Tibial nerve (tissue), 4 donors: Measurements from ENCODE around the gene MSI1. TPM values are rescaled to one million over a fixed set of nuclear protein-coding genes. Genes with fewer than 3 reads are reported as not detected.
A peak's percentile ranks its signal among the peaks of the same experiment; 100 is the strongest.

Source experiments
- DNase-seq, 2 donors: peaks; one replicate each; pipeline ENCODE4 v3.0.0-alpha.2; 2019; ENCODE audit warnings: low spot score in 2 of 2
- H3K27ac ChIP-seq, 4 donors: fragments of 200-600 bp; sonication (generic) in 3 of 4; one replicate each; pipeline ENCODE4 v1.5.1; 2017 to 2019; ENCODE audit warnings: mild to moderate bottlenecking in 1 of 4
- H3K27me3 ChIP-seq, 2 donors: fragments of 200-600 bp; sonication (generic) in 1 of 2; one replicate each; pipeline versions ENCODE4 v1.5.1 to v1.6.0; 2017 to 2019
- H3K36me3 ChIP-seq, 3 donors: fragments of 200-600 bp; sonication (generic); one replicate each; pipeline ENCODE4 v1.5.1; 2018 to 2019
- H3K4me1 ChIP-seq, 4 donors: fragments of 200-600 bp; sonication (generic) in 3 of 4; one replicate each; pipeline ENCODE4 v1.5.1; 2017 to 2019
- H3K4me3 ChIP-seq, 4 donors: fragments of 200-600 bp; sonication (generic) in 3 of 4; one replicate each; pipeline ENCODE4 v1.5.1; 2017 to 2019; ENCODE audit warnings: mild to moderate bottlenecking in 1 of 4, moderate library complexity in 1 of 4
- H3K9me3 ChIP-seq, 4 donors: fragments of 200-600 bp; sonication (generic) in 3 of 4; one replicate each; pipeline ENCODE4 v1.5.1; 2017 to 2019
- CTCF ChIP-seq, 5 experiments: fragments of 200-600 bp in 3 of 5; fragments of 450-650 bp in 2 of 5; sonication (generic) in 3 of 5; IDR thresholded peaks; one replicate each; pipeline ENCODE4 v1.5.1; 2016 to 2019; ENCODE audit warnings: antibody characterized with exemption in 5 of 5, mild to moderate bottlenecking in 3 of 5, moderate library complexity in 2 of 5
- EP300 ChIP-seq, 2 donors: sonication (generic); formaldehyde crosslinking; IDR thresholded peaks; one replicate each; pipeline ENCODE4 v1.6.1; 2017; ENCODE audit warnings: antibody characterized with exemption in 2 of 2, mild to moderate bottlenecking in 1 of 2
- POLR2A ChIP-seq, 2 donors: fragments of 450-650 bp; IDR thresholded peaks; one replicate each; pipeline ENCODE4 v1.6.1; 2017; ENCODE audit warnings: antibody characterized with exemption in 2 of 2, mild to moderate bottlenecking in 2 of 2, moderate library complexity in 2 of 2
- WGBS, 2 donors: methylation state at CpG; one replicate each; pipeline ENCODE4 v1.1.5; 2018; 5-methylcytosine and 5-hydroxymethylcytosine counted together
- total RNA-seq, 4 donors: library from RNA; depleted of rRNA; stranded (reverse); fragments of >200 nt; gene quantifications; one replicate each; pipeline ENCODE4 v1.1.0, GENCODE V29; 2016

Gene MSI1
- total RNA-seq, 4 donors from 2014 or later: 0.22 to 1.2 (median 0.59) TPM; not detected in 1

- WGBS, 2 donors: 75 to 85% methylated on average over 7 of the region's 7 CpGs
- TF ChIP-seq CTCF (IDR thresholded peaks at IDR 0.05) (no peak), EP300 (IDR thresholded peaks at IDR 0.05) (no peak), POLR2A (IDR thresholded peaks at IDR 0.05) (no peak)
- peak overlapping the region in 3 of 4 donors; percentile 10 to 68 (median 35) for H3K27ac ChIP-seq
Measured at GRCh38 chr12:120366341-120366705, 2.6 kb downstream of the MSI1 start.

GRCh38 chr12:120365675-120366340 is 3.2 kb downstream of the MSI1 start:
- Histone ChIP-seq H3K36me3 (no peaks in the 10 kb centered on the region), H3K4me1 (peaks cover 0 to 57% (median 12%) of the 10 kb centered on the region in 4 donors), H3K27me3 (peaks cover 0 to 48% of the 10 kb centered on the region in 2 donors), H3K27ac (peak overlapping the region in 1 of 4 donors; percentile 68), H3K9me3 (no peaks in the 10 kb centered on the region), H3K4me3 (no peak overlapping the region)
- WGBS, 2 donors: 39 to 43% methylated on average over 13 of the region's 13 CpGs
- DNase-seq: no peak
- TF ChIP-seq EP300 (IDR thresholded peaks at IDR 0.05) (no peak), POLR2A (IDR thresholded peaks at IDR 0.05) (no peak), CTCF (IDR thresholded peaks at IDR 0.05) (no peak)

More at GRCh38 chr12:120366341-120366705, 2.6 kb downstream of the MSI1 start:
- H3K36me3 ChIP-seq: no peaks in the 10 kb centered on the region
- no peaks in the 10 kb centered on the region for H3K9me3 ChIP-seq
- no peak overlapping the region for H3K4me3 ChIP-seq
- H3K4me1 ChIP-seq: peaks cover 0 to 54% (median 12%) of the 10 kb centered on the region in 4 donors
- no peak for DNase-seq
- H3K27me3 ChIP-seq: peaks cover 0 to 50% of the 10 kb centered on the region in 2 donors

GRCh38 chr12:120364487-120364886 is 4.5 kb downstream of the MSI1 start:
- TF ChIP-seq CTCF (IDR thresholded peaks at IDR 0.05): no peak
- no peak for TF ChIP-seq POLR2A (IDR thresholded peaks at IDR 0.05)
- no peak for TF ChIP-seq EP300 (IDR thresholded peaks at IDR 0.05)
- 71 to 74% methylated on average over 6 of the region's 6 CpGs for WGBS, 2 donors
- no peak overlapping the region for H3K4me3 ChIP-seq
- no peak overlapping the region for H3K27ac ChIP-seq
- DNase-seq: no peak
- H3K36me3 ChIP-seq: no peaks in the 10 kb centered on the region
- peaks cover 0 to 52% (median 8%) of the 10 kb centered on the region in 4 donors for H3K4me1 ChIP-seq
- H3K9me3 ChIP-seq: no peaks in the 10 kb centered on the region
- H3K27me3 ChIP-seq: peaks cover 0 to 35% of the 10 kb centered on the region in 2 donors

GRCh38 chr12:120363274-120363855 is 5.6 kb downstream of the MSI1 start:
- no peak for TF ChIP-seq POLR2A (IDR thresholded peaks at IDR 0.05)
- no peak for TF ChIP-seq CTCF (IDR thresholded peaks at IDR 0.05)
- no peak for TF ChIP-seq EP300 (IDR thresholded peaks at IDR 0.05)
- no peak for DNase-seq
- no peaks in the 10 kb centered on the region for H3K9me3 ChIP-seq
- H3K36me3 ChIP-seq: no peaks in the 10 kb centered on the region
- peaks cover 0 to 45% (median 3%) of the 10 kb centered on the region in 4 donors for H3K4me1 ChIP-seq
- H3K4me3 ChIP-seq: no peak overlapping the region
- WGBS, 2 donors: 69 to 73% methylated on average over 7 to 9 of the region's 9 CpGs
- H3K27me3 ChIP-seq: peaks cover 0 to 33% of the 10 kb centered on the region in 2 donors
- H3K27ac ChIP-seq: no peak overlapping the region
